T47D (cell line): ENCODE data around the gene GPR176.
"Not testable (repeated sequence)": the region's sequence is repeated elsewhere in the genome, so short reads cannot be mapped to it uniquely, and the experiment has no call there.

Source experiments
- DNase-seq, 2 experiments: peaks; one replicate each; pipeline versions ENCODE4 v3.0.0 to v3.0.0-alpha.2; 2011 to 2012; ENCODE audit warnings: low read depth in 1 of 2, low spot score in 1 of 2
- JUND ChIP-seq: IDR thresholded peaks from 2 replicates; pipeline ENCODE4 v1.6.1; 2012; ENCODE audit warnings: low read depth
- in situ Hi-C: cut with HindIII; loops from 2 replicates; pipeline ENCODE4 v1.10.0; 2016; ENCODE audit warnings: low sequenced_read_pairs, low pct_unique_long_range_greater_than_20kb

GPR176 gene

GRCh38 chr15:39898317-39898716 lies 21.7 kb downstream of the GPR176 start:
- in situ Hi-C loops, result no loop called here
- no peak for DNase-seq
- TF ChIP-seq JUND, result no peak

DNA sequence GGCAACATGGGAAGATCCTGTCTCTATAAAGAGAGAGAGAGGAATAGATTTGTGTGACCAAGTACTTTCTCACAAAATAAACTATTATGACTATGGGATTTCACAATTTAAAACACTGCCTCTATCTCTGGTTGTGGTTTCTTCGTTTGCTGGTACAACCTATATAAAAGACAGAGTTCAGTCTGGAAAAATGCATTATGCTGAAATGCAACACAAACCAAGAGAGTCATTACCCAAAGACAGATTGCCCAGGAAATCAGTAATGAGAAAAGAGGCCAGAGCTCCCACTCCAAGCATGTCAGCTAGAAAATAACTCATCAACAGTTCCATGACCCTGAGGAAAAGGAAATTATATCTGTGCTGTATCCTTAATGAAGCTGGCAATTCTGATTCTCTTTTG lies 23.2 kb downstream of the GPR176 start:
- DNase-seq, result no peak
- in situ Hi-C loops, result no loop called here
- TF ChIP-seq JUND, result no peak

DNA sequence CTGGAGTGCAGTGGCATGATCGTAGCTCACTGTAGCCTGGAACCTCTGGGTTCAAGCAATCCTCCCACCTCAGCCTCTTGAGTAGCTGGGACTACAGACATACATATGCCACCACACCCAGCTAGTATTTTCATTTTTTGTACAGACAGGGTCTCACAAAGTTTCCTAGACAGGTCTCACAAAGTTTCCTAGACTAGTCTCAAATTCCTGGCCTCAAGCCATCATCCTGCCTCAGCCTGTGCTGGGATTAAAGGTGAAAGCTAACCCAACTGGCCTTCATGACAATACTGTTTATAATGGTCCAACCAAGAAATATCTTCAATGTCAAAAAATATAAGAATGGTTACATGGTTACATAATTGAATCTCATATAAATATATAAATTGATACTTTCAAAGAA lies 24.0 kb downstream of the GPR176 start:
- no peak for DNase-seq
- TF ChIP-seq JUND, result no peak
- in situ Hi-C loops, result no loop called here

DNA sequence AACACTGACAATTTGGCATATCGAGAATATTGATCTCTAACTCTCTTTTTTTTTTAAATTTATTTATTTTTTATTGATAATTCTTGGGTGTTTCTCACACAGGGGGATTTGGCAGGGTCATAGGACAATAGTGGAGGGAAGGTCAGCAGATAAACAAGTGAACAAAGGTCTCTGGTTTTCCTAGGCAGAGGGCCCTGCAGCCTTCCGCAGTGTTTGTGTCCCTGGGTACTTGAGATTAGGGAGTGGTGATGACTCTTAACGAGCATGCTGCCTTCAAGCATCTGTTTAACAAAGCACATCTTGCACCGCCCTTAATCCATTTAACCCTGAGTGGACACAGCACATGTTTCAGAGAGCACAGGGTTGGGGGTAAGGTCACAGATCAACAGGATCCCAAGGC lies 27.0 kb downstream of the GPR176 start:
- DNase-seq, in situ Hi-C loops: not testable (repeated sequence)

DNA sequence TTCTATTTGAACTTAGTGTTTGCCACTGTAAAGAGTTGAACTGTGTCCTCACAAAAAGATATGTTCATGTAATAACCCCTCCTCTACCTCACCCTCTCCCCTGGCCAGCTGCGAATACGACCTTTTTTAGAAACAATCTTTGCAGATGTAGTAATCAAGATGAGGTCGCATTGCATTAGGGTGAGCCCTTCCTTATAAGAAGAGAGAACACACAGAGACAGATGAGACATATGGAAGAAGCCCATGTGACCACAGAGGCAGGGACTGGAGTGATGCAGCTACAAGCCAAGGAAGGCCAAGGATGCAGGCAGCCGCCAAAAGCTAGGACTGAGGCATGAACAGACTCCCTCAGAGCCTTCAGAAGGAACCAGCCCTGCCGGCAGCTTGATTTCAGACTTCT lies 27.6 kb downstream of the GPR176 start:
- TF ChIP-seq JUND, result no peak
- in situ Hi-C loops, result no loop called here
- DNase-seq, result no peak

- no peak for TF ChIP-seq JUND
- in situ Hi-C loops, result no loop called here
- DNase-seq, result no peak
Measured at GRCh38 chr15:39890621-39891020, 29.4 kb downstream of the GPR176 start.

- in situ Hi-C loops, result no loop called here
- no peak for TF ChIP-seq JUND
- peak; percentile 17 to 57 for DNase-seq
Measured at GRCh38 chr15:39889601-39890000, 30.5 kb downstream of the GPR176 start.

GRCh38 chr15:39888809-39889208 lies 31.3 kb downstream of the GPR176 start:
- in situ Hi-C loops, result no loop called here
- DNase-seq, result no peak
- TF ChIP-seq JUND, result no peak

DNA sequence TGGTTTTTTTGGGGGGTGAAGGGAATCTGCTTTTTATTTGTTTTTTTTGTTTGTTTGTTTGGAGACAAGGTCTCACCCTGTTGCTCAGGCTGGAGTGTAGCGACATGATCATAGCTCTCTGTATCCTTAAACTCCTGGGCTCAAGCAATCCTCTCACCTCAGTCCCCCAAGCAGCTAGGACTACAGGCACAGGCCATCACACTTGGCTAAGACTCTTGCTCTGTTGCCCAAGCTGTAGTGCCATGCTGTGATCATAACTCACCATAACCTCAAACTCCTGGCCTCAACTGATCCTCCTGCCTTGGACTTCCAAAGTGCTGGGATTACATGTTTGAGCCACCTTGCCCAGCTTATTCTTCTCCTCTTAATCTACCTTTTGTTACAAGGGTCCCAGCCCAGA lies 31.8 kb downstream of the GPR176 start:
- no peak for TF ChIP-seq JUND
- DNase-seq, result no peak
- in situ Hi-C loops, result no loop called here

DNA sequence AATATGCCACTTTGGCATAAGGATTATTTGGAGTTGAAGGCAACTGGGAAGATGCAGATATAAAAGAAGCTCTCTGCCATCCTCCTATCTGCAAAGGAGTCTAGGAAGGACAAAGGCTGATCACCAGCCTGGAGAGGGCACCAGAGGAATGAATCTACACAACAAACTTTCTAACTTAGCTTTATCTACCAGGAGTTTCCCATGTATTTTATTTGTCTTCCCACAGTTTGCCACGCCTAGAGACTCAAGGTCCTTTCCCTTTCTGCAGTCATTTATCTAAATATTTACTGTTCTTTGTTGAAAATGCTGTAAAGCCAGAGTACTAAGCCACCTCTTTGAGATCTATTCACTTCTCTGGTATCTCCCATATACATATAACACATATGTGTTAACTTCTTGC lies 32.2 kb downstream of the GPR176 start:
- TF ChIP-seq JUND, result no peak
- in situ Hi-C loops, result no loop called here
- peak; percentile 26 to 69 for DNase-seq

DNA sequence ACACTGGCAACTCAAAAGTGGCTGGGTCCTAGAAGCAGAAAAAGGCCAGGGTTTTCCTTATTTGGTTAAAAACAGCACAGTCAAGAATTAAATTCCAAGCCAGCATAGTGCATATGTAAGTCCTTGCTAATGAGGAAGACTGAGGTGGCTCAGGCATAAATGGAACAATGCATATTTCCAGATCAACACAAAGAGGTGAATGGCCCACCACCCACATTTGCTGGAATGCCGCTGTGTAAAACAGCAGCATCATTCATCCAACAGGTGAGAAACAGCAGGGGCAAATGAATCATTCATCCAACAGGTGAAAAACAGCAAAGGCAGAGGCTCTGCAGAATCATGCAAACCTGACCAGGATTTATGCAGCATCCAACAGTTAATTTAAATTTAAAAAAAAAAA lies 32.9 kb downstream of the GPR176 start:
- DNase-seq, result no peak
- no peak for TF ChIP-seq JUND
- in situ Hi-C loops, result no loop called here

DNA sequence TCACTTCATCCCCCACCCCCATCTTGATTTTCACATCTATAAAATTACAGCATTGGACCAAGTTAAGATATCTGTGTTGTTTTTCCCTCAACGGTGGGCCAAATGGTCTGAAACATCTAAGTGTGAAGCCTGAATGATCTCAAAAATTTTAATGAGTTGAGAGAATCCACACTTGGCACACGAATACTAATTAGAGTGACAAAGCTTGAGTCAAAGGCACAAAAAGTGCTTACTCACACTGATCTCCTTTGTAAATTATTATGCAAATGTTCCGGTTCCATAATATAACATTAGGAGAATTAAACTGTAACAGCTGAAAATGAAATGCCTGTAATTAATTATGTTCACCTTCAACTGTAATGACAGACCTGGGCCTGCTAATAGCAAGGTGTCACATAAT lies 33.6 kb downstream of the GPR176 start:
- no peak for DNase-seq
- in situ Hi-C loops, result no loop called here
- no peak for TF ChIP-seq JUND

DNA sequence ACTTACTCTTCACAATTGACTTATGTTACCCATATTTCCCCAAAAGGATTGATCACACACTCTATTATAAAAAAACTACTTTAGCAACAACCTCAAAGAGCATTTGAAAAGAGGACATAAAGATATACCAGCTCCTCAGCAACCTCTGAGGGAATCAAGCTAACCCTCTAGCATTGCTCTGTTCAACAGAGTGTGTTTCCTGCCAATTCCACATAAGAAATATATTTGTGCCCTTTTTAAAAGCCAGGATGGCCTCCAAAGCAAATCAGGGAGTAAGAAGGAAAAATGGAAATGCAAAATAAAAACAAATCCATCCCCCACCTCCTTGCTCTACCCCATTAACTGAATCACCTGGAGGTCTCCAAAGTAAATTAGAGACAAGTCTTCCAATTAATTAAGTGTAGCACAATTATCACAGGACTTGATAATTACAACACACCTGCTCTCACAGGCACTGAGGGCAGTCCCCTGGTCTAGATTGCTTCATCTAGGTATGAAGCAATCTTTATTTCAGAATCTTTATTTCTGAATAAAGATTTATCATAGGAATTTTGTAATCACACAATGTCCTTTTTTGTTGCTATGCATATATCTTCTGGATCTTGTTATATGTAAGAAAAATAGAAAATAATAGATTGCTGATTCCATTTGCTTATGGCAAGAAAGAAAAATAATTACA lies 34.8 kb downstream of the GPR176 start:
- in situ Hi-C loops, result no loop called here
- no peak for DNase-seq
- TF ChIP-seq JUND, result no peak

DNA sequence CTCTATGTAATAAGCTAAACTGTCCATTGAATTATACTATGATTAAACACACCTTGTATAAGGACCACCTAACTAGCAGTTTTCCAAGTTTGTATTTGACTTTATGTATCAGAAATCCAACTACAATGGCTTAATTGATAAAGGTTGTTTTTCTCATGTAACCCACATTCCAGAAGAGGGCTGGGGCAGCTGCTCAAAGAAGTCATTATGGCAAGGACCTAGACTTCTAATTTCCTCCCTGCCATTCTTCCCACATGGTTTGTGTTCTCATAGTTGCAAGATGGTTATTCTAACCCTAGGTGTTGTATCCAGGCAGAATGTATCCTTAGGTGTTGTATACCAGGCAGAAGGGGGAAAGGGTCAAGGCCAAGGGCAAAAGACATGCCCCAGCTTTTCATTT lies 35.7 kb downstream of the GPR176 start:
- TF ChIP-seq JUND, result no peak
- DNase-seq, result no peak
- in situ Hi-C loops, result no loop called here
